Vagina (tissue), 2 donors: ENCODE data around the gene HLTF.

Experiments used
- CTCF ChIP-seq, 3 experiments: fragments of 450-650 bp in 2 of 3; fragments of 200-600 bp in 1 of 3; sonication (generic) in 1 of 3; IDR thresholded peaks; one replicate each; pipeline ENCODE4 v1.5.1; 2017 to 2019; ENCODE audit warnings: antibody characterized with exemption in 3 of 3, mild to moderate bottlenecking in 2 of 3, moderate library complexity in 2 of 3
- POLR2A ChIP-seq, 2 donors: fragments of 450-650 bp; IDR thresholded peaks; one replicate each; pipeline ENCODE4 v1.6.1; 2017; ENCODE audit warnings: antibody characterized with exemption in 2 of 2, mild to moderate bottlenecking in 2 of 2, moderate library complexity in 2 of 2
- POLR2AphosphoS5 ChIP-seq, 2 donors: sonication (generic); formaldehyde crosslinking; IDR thresholded peaks; one replicate each; pipeline ENCODE4 v1.9.0; 2017; ENCODE audit warnings: antibody characterized with exemption in 2 of 2, mild to moderate bottlenecking in 2 of 2, low read depth in 1 of 2; ENCODE audit not compliant: insufficient read depth in 1 of 2

GRCh38 chr3:149134575-149134974 is 48.2 kb upstream of the HLTF start:
- TF ChIP-seq CTCF (IDR thresholded peaks at IDR 0.05) (no peak), POLR2A (IDR thresholded peaks at IDR 0.05) (no peak), POLR2AphosphoS5 (IDR thresholded peaks at IDR 0.05; ENCODE audit: insufficient read depth in 1 of 2, low read depth in 1 of 2) (no peak)
